B cell (primary cell): Measurements from ENCODE around the gene RBM20. TPM values are rescaled to one million over a fixed set of nuclear protein-coding genes. Genes with fewer than 3 reads are reported as not detected.

ENCODE experiments used
- ATAC-seq: fragments of 200-7000 bp; cut with Tn5 transposase; one replicate; pipeline ENCODE4 v1.10.0; 2021; ENCODE audit warnings: low read depth, mild to moderate bottlenecking, moderate number of reproducible peaks, moderate library complexity
- CTCF ChIA-PET: fragments of 350-600 bp; sonication (Branson Sonifier 250); formaldehyde crosslinking; loops from one replicate; lab custom pipeline; 2021; ENCODE audit warnings: antibody characterized with exemption, inconsistent platforms; lab: Charles Lee
- POLR2A ChIA-PET: fragments of 350-600 bp; sonication (Branson Sonifier 250); formaldehyde crosslinking; loops from one replicate; lab custom pipeline; 2021; ENCODE audit warnings: antibody characterized with exemption; lab: Charles Lee
- DNase-seq: peaks from one replicate; pipeline ENCODE4 v3.0.0; 2013
- H2AFZ ChIP-seq: 2 replicates; pipeline ENCODE4 v1.6.1; 2012; ENCODE audit warnings: mild to moderate bottlenecking, low read depth, low read length; ENCODE audit not compliant: insufficient read depth, poor library complexity, severe bottlenecking
- H3K27ac ChIP-seq, 2 donors: 1 replicate in 1 of 2; 2 replicates in 1 of 2; pipeline ENCODE4 v1.5.1; 2012 to 2013; ENCODE audit warnings: low read length in 2 of 2, mild to moderate bottlenecking in 2 of 2, moderate library complexity in 1 of 2
- H3K27me3 ChIP-seq, 4 experiments: fragments of 200-600 bp in 1 of 4; sonication (generic) in 1 of 4; replicated peaks in 1 of 4; 1 replicate in 2 of 4; 2 replicates in 2 of 4; pipeline versions ENCODE4 v1.6.1 to v1.7.0; 2013 to 2016; ENCODE audit warnings: low read length in 3 of 4, mild to moderate bottlenecking in 2 of 4, mixed read lengths in 1 of 4, moderate library complexity in 1 of 4; ENCODE audit not compliant: insufficient read depth in 4 of 4, control insufficient read depth in 3 of 4; ENCODE audit errors: control extremely low read depth in 1 of 4
- H3K36me3 ChIP-seq, 2 experiments: replicated peaks in 1 of 2; 1 replicate in 1 of 2; 2 replicates in 1 of 2; pipeline versions ENCODE4 v1.6.1 to v1.7.1; 2013; ENCODE audit warnings: low read length in 1 of 2; ENCODE audit not compliant: insufficient read depth in 2 of 2, control insufficient read depth in 1 of 2; ENCODE audit errors: control extremely low read depth in 1 of 2, extremely low read depth in 1 of 2
- H3K4me1 ChIP-seq, 2 donors: fragments of 200-600 bp in 1 of 2; sonication (generic) in 1 of 2; 1 replicate in 1 of 2; 2 replicates in 1 of 2; pipeline versions ENCODE4 v1.5.1 to v1.6.1; 2013 to 2017; ENCODE audit warnings: low read length in 2 of 2; ENCODE audit not compliant: control insufficient read depth in 2 of 2, insufficient read depth in 2 of 2
- H3K4me2 ChIP-seq: replicated peaks from 2 replicates; pipeline ENCODE3; 2012; ENCODE audit warnings: mild to moderate bottlenecking, low read depth, low read length; ENCODE audit not compliant: poor library complexity, severe bottlenecking
- H3K4me3 ChIP-seq, 5 experiments: fragments of 200-600 bp in 1 of 5; sonication (generic) in 1 of 5; 1 replicate in 3 of 5; 2 replicates in 2 of 5; pipeline versions ENCODE4 v1.5.1 to v1.7.0; 2011 to 2016; ENCODE audit warnings: low read length in 4 of 5, mild to moderate bottlenecking in 4 of 5, low read depth in 2 of 5, control low read depth in 1 of 5, moderate library complexity in 1 of 5; ENCODE audit not compliant: insufficient read depth in 1 of 5; ENCODE audit errors: control extremely low read depth in 1 of 5, extremely low read depth in 1 of 5
- H3K79me2 ChIP-seq: fragments of 200-600 bp; sonication (generic); one replicate; pipeline ENCODE4 v1.6.0; 2016; ENCODE audit warnings: low read length; ENCODE audit not compliant: control insufficient read depth, insufficient read depth
- H3K9ac ChIP-seq: fragments of 200-600 bp; sonication (generic); 2 replicates; pipeline ENCODE4 v1.6.1; 2017; ENCODE audit warnings: mild to moderate bottlenecking, low read length, moderate library complexity
- H3K9me3 ChIP-seq, 3 donors: one replicate each; pipeline versions ENCODE4 v1.6.1 to v1.7.1; 2013; ENCODE audit warnings: low read length in 2 of 3; ENCODE audit not compliant: control insufficient read depth in 2 of 3, insufficient read depth in 1 of 3; ENCODE audit errors: control extremely low read depth in 1 of 3
- H4K20me1 ChIP-seq: 2 replicates; pipeline ENCODE4 v1.6.0; 2012; ENCODE audit warnings: mild to moderate bottlenecking, low read length; ENCODE audit not compliant: insufficient read depth, control insufficient read depth, poor library complexity, severe bottlenecking
- H3K27ac Mint-ChIP-seq: one replicate; pipeline ENCODE4 v1.8.0; 2021; ENCODE audit warnings: mixed read lengths
- H3K27me3 Mint-ChIP-seq: one replicate; pipeline ENCODE4 v1.8.0; 2021; ENCODE audit warnings: mixed read lengths
- H3K4me1 Mint-ChIP-seq: one replicate; pipeline ENCODE4 v1.8.0; 2021; ENCODE audit warnings: mixed read lengths
- H3K4me3 Mint-ChIP-seq: one replicate; pipeline ENCODE4 v1.8.0; 2021; ENCODE audit warnings: mixed read lengths
- H3K9me3 Mint-ChIP-seq: one replicate; pipeline ENCODE4 v1.8.0; 2022; ENCODE audit warnings: mixed read lengths; ENCODE audit not compliant: insufficient read depth
- WGBS: methylation state at CpG from one replicate; pipeline ENCODE4 v1.1.5; 2013; ENCODE audit warnings: missing lambda C conversion rate; ENCODE audit not compliant: insufficient coverage; 5-methylcytosine and 5-hydroxymethylcytosine counted together
- intact Hi-C: fragments of 100-400 bp; cut with micrococcal nuclease; formaldehyde crosslinking; loops from one replicate; pipeline ENCODE4 v1.10.0; 2022
- polyA plus RNA-seq: library from polyadenylated mRNA; depleted of rRNA; stranded (reverse); fragments of >200 nt; gene quantifications from 2 replicates; pipeline ENCODE4 v1.2.3, GENCODE V29; 2012
- total RNA-seq, 2 donors: library from RNA; stranded (reverse); fragments of 120-200 nt in 1 of 2; gene quantifications; 1 replicate in 1 of 2; 2 replicates in 1 of 2; pipeline versions ENCODE4 v1.2.3 to v1.2.4, GENCODE V29; 2013 to 2022
- TF ChIP-seq, protein P1 (sequence below): fragments of 200-600 bp; IDR thresholded peaks from one replicate; pipeline ENCODE4 v1.8.0; 2022; ENCODE audit warnings: antibody characterized with exemption, mild to moderate bottlenecking

The RBM20 gene
- total and polyA plus RNA-seq, 2 donors (not counting 1 experiment from before 2014, with no cell fraction given) = not detected

- peaks cover 66 to 79% of the 10 kb centered on the region in 2 donors for H3K4me1 ChIP-seq
- intact Hi-C loops = no loop called here
- H3K4me2 ChIP-seq = peak overlapping the region; percentile 33
Observed at GRCh38 chr10:110845192-110845755, 201.1 kb downstream of the RBM20 start.

More at GRCh38 chr10:110845192-110845755, 201.1 kb downstream of the RBM20 start:
- no peak for DNase-seq
- CTCF ChIA-PET = interaction anchor here (1.4 to 2.2 kb wide), 3 partner anchors 9 to 20 kb away, joined by 3 to 6 read pairs (median 6); no protein-coding TSS in a partner anchor
- Histone ChIP-seq H4K20me1 (no peaks in the 10 kb centered on the region), H3K9ac (no peak overlapping the region), H3K9me3 (no peaks in the 10 kb centered on the region), H2AFZ (peak overlapping the region; percentile 25), H3K36me3 (no peaks in the 10 kb centered on the region), H3K27ac (no peak overlapping the region), H3K4me3 (no peak overlapping the region), H3K79me2 (peaks cover 11% of the 10 kb centered on the region), H3K27me3 (no peaks in the 10 kb centered on the region)
- TF ChIP-seq, protein P1, sequence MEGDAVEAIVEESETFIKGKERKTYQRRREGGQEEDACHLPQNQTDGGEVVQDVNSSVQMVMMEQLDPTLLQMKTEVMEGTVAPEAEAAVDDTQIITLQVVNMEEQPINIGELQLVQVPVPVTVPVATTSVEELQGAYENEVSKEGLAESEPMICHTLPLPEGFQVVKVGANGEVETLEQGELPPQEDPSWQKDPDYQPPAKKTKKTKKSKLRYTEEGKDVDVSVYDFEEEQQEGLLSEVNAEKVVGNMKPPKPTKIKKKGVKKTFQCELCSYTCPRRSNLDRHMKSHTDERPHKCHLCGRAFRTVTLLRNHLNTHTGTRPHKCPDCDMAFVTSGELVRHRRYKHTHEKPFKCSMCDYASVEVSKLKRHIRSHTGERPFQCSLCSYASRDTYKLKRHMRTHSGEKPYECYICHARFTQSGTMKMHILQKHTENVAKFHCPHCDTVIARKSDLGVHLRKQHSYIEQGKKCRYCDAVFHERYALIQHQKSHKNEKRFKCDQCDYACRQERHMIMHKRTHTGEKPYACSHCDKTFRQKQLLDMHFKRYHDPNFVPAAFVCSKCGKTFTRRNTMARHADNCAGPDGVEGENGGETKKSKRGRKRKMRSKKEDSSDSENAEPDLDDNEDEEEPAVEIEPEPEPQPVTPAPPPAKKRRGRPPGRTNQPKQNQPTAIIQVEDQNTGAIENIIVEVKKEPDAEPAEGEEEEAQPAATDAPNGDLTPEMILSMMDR = no peak
- 50% methylated on average over 1 of the region's 2 CpGs for WGBS
- Mint-ChIP-seq H3K4me3 (peak overlapping the region; percentile 39), H3K9me3 (no peaks in the 10 kb centered on the region), H3K27ac (peak overlapping the region; percentile 85), H3K27me3 (no peaks in the 10 kb centered on the region), H3K4me1 (peaks cover 85% of the 10 kb centered on the region)
- ATAC-seq = no peak
- POLR2A ChIA-PET = interaction anchor here (0.5 to 1.8 kb wide), 7 partner anchors 12 to 46 kb away, joined by 3 to 8 read pairs (median 5); partner anchors contain the start of gene PDCD4
